ENCODE results near the gene MAP6D1. TPM values are rescaled to one million over a fixed set of nuclear protein-coding genes. Genes with fewer than 3 reads are reported as not detected.

The MAP6D1 gene
- total RNA-seq, 1 experiment from 2014 or later = 7.1 TPM

- no peak overlapping the region for H4K91ac ChIP-seq (ENCODE audit: insufficient read length, low read depth, low read length)
- Mint-ChIP-seq H3K27me3 (ENCODE audit: low read depth) (no peaks in the 10 kb centered on the region), H3K27ac (no peak overlapping the region; a peak in 1 of 7 replicates), H3K4me1 (no peaks in the 10 kb centered on the region), H3K36me3 (ENCODE audit: insufficient read depth in 1 of 3, low read depth in 3 of 3) (peaks cover 62 to 89% (median 86%) of the 10 kb centered on the region in 3 experiments), H3K4me3 (no peak overlapping the region), H3K9me3 (peaks cover 0 to 5% of the 10 kb centered on the region in 2 experiments; a peak in 2 of 5 replicates)
- H3K23ac ChIP-seq (ENCODE audit: insufficient read length, low read depth, low read length) = no peak overlapping the region
- H2AK5ac ChIP-seq (ENCODE audit: insufficient read length, low read length) = no peak overlapping the region
- H3K23me2 ChIP-seq (ENCODE audit: insufficient read length, low read depth, low read length, poor library complexity, severe bottlenecking) = no peaks in the 10 kb centered on the region
- no peak overlapping the region for H2BK12ac ChIP-seq (ENCODE audit: insufficient read length, low read depth, low read length)
- H3K56ac ChIP-seq (ENCODE audit: insufficient read length, low read depth, low read length) = no peak overlapping the region
- H3K4me1 ChIP-seq (ENCODE audit: insufficient read depth, low read length) = no peaks in the 10 kb centered on the region
- H2BK15ac ChIP-seq (ENCODE audit: low read depth, low read length) = no peak overlapping the region
- no peak overlapping the region for H4K8ac ChIP-seq (replicated peaks; ENCODE audit: insufficient read length, low read depth, low read length)
- no peak overlapping the region for H2BK20ac ChIP-seq (ENCODE audit: low read depth, low read length, poor library complexity, severe bottlenecking)
- TF ChIP-seq, protein P1, sequence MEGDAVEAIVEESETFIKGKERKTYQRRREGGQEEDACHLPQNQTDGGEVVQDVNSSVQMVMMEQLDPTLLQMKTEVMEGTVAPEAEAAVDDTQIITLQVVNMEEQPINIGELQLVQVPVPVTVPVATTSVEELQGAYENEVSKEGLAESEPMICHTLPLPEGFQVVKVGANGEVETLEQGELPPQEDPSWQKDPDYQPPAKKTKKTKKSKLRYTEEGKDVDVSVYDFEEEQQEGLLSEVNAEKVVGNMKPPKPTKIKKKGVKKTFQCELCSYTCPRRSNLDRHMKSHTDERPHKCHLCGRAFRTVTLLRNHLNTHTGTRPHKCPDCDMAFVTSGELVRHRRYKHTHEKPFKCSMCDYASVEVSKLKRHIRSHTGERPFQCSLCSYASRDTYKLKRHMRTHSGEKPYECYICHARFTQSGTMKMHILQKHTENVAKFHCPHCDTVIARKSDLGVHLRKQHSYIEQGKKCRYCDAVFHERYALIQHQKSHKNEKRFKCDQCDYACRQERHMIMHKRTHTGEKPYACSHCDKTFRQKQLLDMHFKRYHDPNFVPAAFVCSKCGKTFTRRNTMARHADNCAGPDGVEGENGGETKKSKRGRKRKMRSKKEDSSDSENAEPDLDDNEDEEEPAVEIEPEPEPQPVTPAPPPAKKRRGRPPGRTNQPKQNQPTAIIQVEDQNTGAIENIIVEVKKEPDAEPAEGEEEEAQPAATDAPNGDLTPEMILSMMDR (conservative IDR thresholded peaks at IDR 0.05) = no peak
- H2AFZ ChIP-seq (ENCODE audit: low read length) = no peak overlapping the region
- no peak overlapping the region for H4K5ac ChIP-seq (ENCODE audit: insufficient read length, low read depth, low read length)
- no peak overlapping the region for H3K18ac ChIP-seq (ENCODE audit: insufficient read length, low read depth, low read length)
- no peak overlapping the region for H3K9ac ChIP-seq (ENCODE audit: extremely low read depth, insufficient read length, low read length)
- H4K20me1 ChIP-seq (ENCODE audit: control insufficient read depth, insufficient read depth, insufficient read length) = no peaks in the 10 kb centered on the region
- H3K27ac ChIP-seq (ENCODE audit: insufficient read length, low read depth, low read length) = no peak overlapping the region
- no peaks in the 10 kb centered on the region for H3K27me3 ChIP-seq (ENCODE audit: insufficient read depth, low read length)
- no peak overlapping the region for H2BK5ac ChIP-seq (ENCODE audit: insufficient read length, low read length)
- no peak overlapping the region for H3T11ph ChIP-seq (ENCODE audit: low read length)
- no peak for DNase-seq
- no peak overlapping the region for H3K4ac ChIP-seq (ENCODE audit: low read depth, low read length)
- H3K79me2 ChIP-seq (ENCODE audit: insufficient read depth, low read length) = no peaks in the 10 kb centered on the region
- no peaks in the 10 kb centered on the region for H3K79me1 ChIP-seq (ENCODE audit: insufficient read depth, low read depth, low read length, poor library complexity, severe bottlenecking)
- no CpG with 5 or more reads among the region's 5 CpGs for WGBS (ENCODE audit: extremely low coverage, insufficient read length, low lambda C conversion rate)
- H3K4me2 ChIP-seq (ENCODE audit: insufficient read depth, insufficient read length, low read length) = no peak overlapping the region
- no peaks in the 10 kb centered on the region for H3K9me3 ChIP-seq (ENCODE audit: control insufficient read depth, low read depth, low read length)
- no peak overlapping the region for H3K14ac ChIP-seq (ENCODE audit: insufficient read depth, low read length)
- H2BK120ac ChIP-seq (ENCODE audit: low read depth, low read length, poor library complexity, severe bottlenecking) = no peak overlapping the region
Measured at GRCh38 chr3:183775781-183776180, 49.6 kb downstream of the MAP6D1 start.

All from H9 (cell line).